GM21717 (cell line): ENCODE results near the gene TUBA4B.

ENCODE experiments used
- ATAC-seq: cut with Tn5 transposase; IDR thresholded peaks from one replicate; pipeline ENCODE4 v1.9.1; 2021; ENCODE audit warnings: mild to moderate bottlenecking, moderate library complexity; ENCODE audit not compliant: unreplicated experiment

Gene TUBA4B

GRCh38 chr2:219289537-219290361 is 36.7 kb downstream of the TUBA4B start:
- no peak for ATAC-seq

DNA sequence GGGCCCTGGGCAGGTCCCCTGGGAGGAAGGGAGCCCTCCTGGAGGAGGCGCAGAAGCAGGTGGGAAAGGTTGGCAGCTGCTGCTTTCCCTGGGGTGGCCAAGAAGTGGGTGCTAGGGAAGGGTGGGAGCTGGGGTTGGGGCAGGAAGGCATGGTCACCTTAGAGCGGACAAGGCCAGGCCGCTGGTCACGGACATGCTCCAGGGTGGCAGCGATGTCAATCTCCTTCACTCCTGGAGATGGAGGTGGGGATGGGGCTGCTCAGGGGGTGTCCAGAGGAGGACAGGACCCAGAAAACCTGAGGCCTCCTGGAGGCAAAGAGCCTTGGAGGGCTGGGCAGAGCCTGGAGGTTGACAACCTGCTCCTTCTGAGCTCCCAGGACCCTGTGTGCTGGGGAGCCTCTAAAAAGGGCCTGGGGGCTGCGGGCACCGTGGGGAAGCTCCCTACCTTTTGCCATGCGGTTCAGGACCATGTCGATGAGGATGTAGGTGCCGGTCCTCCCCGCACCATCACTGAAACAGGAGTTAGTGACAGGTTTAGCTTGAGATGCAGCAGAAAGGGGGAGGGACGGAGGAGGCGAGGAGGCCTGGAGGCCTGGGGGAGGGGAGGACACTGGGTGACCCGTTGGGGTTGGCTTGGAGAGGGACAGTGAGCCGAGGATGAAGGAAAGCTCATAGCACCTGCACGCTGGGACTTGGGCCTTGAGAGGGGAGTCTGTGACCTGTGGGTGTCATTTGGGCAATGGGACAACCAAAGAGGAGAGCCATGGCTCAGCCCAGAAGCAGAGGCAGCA is 37.5 kb downstream of the TUBA4B start:
- ATAC-seq = no peak

DNA sequence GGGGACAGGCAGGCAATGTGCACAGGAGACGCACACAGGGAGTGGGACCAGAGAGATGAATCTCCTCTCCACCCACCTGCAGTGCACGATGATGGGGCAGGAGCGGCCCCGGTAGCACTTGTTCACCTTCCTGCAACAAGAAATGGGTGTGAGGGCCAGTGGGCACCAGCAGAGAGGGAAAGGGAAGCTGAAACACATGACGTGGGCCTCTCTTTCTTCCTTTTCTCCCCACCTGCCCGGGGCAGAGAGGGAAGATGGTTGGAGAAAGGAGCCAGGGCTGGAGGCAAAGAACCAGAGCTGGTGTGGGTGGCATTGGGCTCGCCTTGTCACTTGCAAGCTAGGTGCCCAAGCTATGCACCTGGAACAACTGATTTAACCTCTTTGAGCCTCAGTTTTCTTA is 38.4 kb downstream of the TUBA4B start:
- no peak for ATAC-seq

DNA sequence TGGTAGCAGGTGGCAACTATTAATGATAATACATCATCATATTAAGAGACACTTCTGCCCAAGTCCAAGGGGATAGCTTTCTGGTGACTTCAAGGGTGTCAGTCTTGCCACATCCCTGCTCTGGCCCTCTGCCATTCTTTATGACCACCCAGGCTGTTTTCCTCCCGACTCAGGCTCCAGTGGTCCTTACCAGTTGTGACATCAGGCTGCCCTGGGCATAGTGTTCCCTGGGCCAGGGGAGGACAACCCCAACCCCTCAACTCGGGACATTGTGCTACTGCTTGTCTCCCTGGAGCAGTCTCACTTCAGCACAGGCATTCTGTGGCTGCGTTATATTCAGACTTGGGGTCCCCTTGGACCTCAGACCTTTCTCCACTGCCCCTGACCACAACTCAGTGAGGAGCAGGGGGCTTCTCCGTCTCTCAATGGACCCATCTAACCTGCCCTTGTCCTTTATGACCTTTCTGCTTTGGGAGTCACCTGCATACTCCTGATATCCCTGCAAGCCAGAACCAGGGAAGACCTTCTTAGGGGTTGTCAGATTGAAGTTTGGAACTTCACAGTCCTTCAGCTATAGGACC is 39.0 kb downstream of the TUBA4B start:
- no peak for ATAC-seq

DNA sequence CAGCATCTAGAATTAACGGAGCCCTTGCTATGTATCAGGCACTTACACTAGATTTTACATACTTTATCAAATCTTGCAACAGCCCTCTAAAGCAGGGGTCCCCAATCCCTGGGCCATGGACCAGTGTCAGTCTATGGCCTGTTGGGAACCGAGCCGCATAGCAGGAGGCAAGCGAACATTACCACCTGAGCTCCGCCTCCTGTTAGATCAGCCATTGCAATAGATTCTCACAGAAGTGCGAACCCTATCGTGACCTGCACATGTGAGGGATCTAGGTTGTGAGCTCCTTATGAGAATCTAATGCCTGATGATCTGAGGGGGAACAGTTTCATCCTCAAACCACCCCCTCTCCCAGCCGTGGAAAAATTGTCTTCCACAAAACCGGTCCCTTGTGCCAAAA is 39.6 kb downstream of the TUBA4B start:
- no peak for ATAC-seq

GRCh38 chr2:219293736-219294231 is 40.7 kb downstream of the TUBA4B start:
- ATAC-seq = no peak

DNA sequence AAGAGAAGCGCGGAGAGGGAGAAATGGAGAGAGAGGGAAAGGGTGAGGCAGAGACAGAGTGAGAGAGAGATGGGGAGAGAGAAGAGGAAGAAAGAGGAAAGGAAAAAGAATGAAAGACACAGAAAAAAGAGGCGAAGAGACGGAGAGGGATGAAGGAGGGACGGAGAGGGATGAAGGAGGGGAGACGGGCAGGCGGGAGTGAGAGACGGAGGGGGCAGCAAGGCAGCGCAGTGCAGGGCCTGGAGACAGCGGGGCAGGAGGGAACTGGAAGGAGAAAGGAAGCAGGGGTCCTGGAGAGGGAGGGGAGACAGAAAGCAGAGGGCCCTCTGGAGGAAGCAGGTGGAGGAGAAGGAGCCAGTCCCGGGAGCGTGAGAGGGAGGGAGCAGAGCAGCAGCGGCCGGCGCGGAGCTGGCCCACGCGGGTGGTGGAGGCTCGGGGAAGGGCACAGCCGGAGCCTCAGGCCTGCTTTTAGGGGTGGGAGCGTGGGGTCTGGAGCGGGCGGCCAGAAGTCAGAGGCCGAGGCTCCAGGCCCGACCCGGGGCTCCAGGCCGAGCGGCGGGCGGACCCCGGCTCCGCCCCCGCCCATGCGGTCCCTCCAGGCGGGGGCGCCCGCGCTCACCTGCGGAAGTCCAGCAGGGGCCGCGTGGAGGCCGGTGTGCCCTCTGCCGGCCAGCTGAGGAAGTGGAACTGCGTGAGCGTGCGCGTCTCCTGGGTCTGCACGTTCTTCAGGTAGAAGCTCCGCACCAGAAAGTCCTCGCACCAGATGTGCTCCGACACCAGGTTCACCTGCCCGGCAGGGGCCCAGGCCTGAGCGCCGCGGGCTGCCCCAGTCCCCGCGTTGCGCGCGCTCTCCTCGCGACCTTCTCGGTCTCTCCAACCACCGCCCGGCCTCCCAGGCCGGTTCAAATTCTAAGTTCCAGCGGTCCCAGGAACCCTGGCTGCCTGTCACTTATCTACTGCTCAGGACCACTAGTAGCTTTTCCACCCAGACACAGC is 41.6 kb downstream of the TUBA4B start:
- ATAC-seq = peak; percentile 87

- ATAC-seq = no peak
Measured at GRCh38 chr2:219296142-219296541, 43.1 kb downstream of the TUBA4B start.

DNA sequence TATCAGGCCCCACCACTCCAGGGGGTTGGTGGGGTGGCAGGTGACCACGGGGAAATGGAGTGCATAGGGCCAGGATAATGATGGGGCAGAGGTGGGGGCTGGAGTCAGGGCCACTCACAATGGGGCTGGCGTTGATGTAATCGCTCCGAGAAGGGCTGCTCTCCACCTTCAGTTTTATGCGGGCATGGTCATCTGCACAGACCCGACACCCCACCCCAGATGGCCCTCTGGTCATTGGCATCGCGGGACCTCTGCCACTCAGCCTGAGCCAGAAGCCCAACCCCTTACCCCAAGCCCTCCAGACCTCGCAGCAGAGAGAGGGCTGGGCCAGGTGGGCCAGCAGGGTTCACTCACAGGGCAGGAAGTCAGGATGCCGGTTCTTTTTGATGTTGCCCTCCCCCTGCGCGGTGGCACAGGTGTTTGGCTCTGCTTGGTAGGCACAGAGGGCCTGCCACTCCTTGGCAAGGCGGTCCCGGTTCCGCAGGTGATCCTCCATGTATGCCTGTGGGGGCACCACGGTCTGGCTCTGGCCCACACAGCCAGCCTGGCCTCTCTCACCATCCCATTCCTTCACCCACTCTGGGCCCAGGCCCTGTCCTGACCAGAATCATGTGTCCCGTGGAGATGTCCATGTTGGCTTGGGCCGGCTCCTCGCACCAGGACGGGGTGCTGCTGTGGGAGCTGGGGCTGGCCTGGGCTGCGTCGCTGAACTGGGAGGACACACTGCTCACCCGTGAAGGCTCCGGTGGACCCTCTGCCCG is 43.8 kb downstream of the TUBA4B start:
- no peak for ATAC-seq

DNA sequence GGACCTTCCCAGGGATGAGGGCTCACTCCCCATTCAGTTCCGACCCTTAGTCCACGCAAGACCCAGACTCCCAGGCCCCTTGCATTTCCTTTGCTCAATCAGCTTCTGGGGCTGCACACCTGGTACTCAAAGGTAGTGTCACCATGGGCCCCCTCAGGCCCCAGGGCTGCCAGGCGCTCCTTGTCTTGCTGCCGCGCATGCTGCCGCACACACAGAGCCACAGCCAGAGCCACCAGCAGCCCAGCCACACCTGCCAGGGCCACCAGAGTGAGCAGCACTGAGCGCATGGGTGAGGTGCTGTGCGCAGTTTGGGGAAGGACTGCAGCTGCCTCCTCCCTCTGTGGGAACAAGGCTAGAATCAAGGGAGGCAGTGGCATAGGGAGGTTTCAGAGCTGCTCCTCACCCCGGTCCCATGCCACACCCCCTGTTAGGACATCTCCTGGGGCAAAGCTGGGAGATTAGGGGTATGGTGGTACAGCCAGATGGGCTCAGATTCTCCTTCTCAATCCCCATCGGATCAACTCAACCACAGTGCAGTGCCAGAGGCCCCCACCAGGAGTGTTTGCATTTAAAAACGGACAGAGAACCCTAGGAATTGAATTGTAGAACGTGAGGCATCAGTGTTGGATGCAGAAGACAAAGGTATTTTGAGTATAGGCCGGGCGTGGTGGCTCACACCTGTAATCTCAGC is 44.9 kb downstream of the TUBA4B start:
- ATAC-seq = no peak

GRCh38 chr2:219298759-219299371 is 45.8 kb downstream of the TUBA4B start:
- peak; percentile 62 for ATAC-seq

DNA sequence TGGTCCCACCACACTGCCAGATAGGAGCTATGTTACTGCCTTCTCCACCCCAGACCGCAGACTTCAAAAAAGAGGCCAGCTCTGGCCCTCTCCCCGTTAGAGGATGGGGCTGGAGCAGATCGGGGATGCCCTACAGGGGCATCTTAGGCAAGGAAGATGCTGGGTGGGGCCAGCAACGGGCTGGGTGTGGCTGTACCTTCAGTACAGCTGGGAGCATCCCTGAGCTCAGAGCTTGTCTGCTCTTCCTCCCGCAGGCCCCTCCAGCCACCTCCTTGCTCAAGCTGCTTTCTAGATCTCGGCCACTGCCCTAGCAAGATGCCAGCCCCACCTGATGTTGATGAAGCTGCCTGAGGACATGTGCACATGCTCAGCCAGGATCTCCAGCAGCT is 46.3 kb downstream of the TUBA4B start:
- ATAC-seq = no peak

DNA sequence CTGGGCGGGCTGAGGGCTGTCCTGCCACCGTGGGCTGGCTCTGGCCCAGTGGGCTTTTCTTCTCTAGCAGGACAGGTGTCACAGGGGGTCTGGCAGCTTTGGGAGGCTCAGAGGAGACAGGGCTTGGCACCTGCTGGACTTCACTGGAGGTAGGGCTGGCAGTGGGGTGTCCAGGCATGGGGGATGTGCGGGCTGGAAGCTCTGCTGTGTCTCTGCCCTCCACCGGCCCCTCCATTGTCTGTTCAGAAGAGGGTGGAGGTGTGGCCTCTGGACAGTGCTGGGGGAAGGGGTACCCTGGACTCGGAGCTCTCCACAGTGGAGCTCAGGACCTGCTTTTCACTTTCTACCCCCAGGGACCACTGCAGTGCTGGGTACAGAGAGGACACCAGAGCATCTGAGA is 47.0 kb downstream of the TUBA4B start:
- no peak for ATAC-seq

GRCh38 chr2:219302412-219302968 is 49.4 kb downstream of the TUBA4B start:
- ATAC-seq = no peak

- ATAC-seq = no peak
Measured at GRCh38 chr2:219304223-219304622, 51.2 kb downstream of the TUBA4B start.

DNA sequence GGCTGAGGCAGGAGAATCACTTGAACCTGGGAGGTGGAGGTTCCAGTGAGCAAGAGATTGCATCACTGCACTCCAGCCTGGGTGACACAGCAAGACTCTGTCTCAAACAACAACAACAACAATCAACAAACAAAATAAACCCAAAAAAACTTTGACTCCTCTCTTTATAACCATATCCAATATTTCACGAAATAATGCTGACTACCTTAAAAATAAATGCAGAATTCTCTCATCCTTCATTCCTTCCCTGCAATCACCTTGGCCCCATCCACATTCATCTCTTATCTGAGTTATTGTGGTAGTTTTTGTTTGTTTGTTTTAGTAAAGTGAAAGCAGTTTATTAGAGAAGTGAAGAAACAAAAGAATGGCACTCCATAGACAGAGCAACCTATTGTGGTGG is 53.0 kb downstream of the TUBA4B start:
- ATAC-seq = no peak

DNA sequence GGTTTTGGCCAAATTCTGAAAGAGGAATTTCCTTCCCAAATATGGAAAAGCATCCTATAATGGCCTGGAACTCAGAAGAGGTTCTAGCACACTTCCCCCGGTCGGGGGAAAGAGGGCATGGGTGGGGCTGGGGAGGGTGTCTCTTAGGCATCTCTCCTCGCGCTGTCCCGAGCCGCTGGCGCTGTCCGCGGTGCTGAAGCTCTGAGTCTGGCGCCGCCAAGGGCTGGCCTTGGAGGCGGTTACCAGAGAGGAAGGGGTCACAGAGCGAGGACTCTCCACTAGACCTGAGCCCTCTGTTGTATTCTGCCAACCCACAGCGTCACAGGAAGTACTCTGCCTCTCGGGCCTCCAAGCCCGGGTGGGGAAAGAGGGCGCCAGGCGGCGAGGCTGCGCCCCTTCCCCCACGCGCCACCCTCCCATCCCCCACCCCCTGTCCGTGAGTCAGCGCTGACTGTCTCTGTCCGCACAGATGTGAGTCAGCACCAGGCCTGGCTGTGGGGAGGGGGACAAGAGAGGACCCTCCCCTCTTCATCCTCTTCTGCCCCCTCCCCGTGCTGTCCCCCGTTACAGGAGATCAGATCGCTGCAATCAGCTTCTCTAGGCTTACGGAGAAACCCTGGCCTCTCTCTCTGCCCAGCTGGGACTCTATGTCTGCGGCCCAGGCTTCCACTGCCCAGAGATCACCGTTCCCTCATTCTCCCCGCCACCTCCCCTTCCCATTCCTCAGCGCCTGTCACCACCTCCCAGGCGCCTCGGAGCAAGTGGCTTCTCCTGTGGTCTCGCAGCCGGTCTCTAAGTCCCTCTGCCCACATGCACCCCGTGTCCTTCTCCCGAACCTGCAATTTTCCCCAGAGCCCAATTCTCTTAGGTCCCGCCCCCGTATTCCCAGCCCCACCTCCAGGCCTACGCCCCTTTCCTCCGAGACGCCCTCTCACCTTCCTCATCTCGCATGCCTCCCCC is 55.4 kb downstream of the TUBA4B start:
- no peak for ATAC-seq
